ENCODE measurements around the gene AVPR2. TPM values are rescaled to one million over a fixed set of nuclear protein-coding genes. Genes with fewer than 3 reads are reported as not detected.
A peak's percentile ranks its signal among the peaks of the same experiment; 100 is the strongest.

Gene AVPR2
- total and polyA plus RNA-seq, 10 of the 15 experiments (the other 5 are each of a cell fraction or from before 2014, with no cell fraction given): 0.12 to 0.37 TPM; not detected in 8

DNA sequence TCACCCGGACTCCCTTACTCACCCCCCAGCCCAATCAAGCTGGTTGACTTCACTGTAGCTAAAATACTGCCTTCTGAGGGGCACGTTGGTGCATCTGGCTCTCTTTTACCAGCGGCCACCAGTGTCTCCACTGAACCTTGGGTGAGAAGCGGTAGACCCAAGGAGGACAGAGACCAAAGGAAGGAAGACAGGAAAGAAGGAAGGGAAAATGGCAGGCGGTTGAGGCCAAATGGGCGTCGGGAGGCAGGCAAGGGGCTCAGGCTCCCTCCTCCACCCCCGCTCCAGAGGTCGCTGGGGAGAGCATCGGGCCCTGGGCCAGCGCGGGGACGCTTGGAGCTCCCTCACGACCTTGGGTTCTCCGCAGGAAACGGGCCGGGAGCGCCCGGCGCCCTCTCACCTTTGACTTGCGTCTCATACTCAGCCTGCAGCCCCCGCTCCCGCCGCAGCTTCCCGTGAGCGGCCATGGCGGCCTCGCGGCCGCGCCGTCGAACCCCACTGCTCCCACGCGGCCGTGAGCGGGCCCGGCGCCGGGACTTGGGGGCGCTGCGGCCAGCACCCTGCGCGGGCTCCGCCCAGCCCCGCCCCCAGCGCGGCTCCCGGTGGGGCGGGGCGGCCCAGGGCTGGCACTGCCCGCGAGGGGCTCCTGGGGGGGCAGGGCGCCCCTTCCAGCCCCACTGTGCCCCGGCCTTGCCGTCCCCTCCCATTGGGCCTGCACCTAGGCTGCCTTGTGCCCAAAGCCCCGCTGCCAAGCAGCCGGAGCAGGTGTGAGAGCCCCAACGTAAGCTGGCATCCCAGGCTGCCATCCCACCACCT, 21.5 kb downstream of the AVPR2 start, which contains the start of gene ARHGAP4 (continued):
- peak; percentile 80 for TF ChIP-seq POLR2AphosphoS5 (IDR thresholded peaks at IDR 0.05; ENCODE audit: low read length)
- TF ChIP-seq NR2C1 (IDR thresholded peaks at IDR 0.05): peak; percentile 67
- TF ChIP-seq PML (IDR thresholded peaks at IDR 0.05; ENCODE audit: low read length): peak; percentile 65; the same call in 1 of the 2 replicates
- no peak for TF ChIP-seq ZBTB4 (CRISPR knock-in tag; IDR thresholded peaks at IDR 0.05)
- peak; percentile 43; the same call in 1 of the 2 replicates for TF ChIP-seq POLR2AphosphoS2 (IDR thresholded peaks at IDR 0.05; ENCODE audit: low read depth, low read length)
- no peak for TF ChIP-seq WRNIP1 (IDR thresholded peaks at IDR 0.05; ENCODE audit: borderline replicate concordance, low read depth, low read length)
- TF ChIP-seq, protein P1, sequence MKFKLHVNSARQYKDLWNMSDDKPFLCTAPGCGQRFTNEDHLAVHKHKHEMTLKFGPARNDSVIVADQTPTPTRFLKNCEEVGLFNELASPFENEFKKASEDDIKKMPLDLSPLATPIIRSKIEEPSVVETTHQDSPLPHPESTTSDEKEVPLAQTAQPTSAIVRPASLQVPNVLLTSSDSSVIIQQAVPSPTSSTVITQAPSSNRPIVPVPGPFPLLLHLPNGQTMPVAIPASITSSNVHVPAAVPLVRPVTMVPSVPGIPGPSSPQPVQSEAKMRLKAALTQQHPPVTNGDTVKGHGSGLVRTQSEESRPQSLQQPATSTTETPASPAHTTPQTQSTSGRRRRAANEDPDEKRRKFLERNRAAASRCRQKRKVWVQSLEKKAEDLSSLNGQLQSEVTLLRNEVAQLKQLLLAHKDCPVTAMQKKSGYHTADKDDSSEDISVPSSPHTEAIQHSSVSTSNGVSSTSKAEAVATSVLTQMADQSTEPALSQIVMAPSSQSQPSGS (IDR thresholded peaks at IDR 0.05; ENCODE audit: low read length): no peak
- TF ChIP-seq RAD21 (IDR thresholded peaks at IDR 0.05; ENCODE audit: insufficient read depth, low read depth, low read length): no peak
- no peak for TF ChIP-seq MTA3 (IDR thresholded peaks at IDR 0.05; ENCODE audit: borderline replicate concordance, low read length)
- peak; percentile 53 for TF ChIP-seq CREM (IDR thresholded peaks at IDR 0.05; ENCODE audit: low read depth)
- TF ChIP-seq BACH1 (IDR thresholded peaks at IDR 0.05; ENCODE audit: borderline replicate concordance): peak; percentile 86
- TF ChIP-seq NR2F1 (conservative IDR thresholded peaks at IDR 0.05): peak; percentile 55; the same call in 1 of the 2 replicates
- no peak for TF ChIP-seq KDM1A (IDR thresholded peaks at IDR 0.05; ENCODE audit: borderline replicate concordance)
- TF ChIP-seq BHLHE40 (IDR thresholded peaks at IDR 0.05; ENCODE audit: borderline replicate concordance in 1 of 2, low read depth in 2 of 2, low read length in 1 of 2): peak; percentile 36 to 67; a peak in 3 of 4 replicates
- TF ChIP-seq, protein P2, sequence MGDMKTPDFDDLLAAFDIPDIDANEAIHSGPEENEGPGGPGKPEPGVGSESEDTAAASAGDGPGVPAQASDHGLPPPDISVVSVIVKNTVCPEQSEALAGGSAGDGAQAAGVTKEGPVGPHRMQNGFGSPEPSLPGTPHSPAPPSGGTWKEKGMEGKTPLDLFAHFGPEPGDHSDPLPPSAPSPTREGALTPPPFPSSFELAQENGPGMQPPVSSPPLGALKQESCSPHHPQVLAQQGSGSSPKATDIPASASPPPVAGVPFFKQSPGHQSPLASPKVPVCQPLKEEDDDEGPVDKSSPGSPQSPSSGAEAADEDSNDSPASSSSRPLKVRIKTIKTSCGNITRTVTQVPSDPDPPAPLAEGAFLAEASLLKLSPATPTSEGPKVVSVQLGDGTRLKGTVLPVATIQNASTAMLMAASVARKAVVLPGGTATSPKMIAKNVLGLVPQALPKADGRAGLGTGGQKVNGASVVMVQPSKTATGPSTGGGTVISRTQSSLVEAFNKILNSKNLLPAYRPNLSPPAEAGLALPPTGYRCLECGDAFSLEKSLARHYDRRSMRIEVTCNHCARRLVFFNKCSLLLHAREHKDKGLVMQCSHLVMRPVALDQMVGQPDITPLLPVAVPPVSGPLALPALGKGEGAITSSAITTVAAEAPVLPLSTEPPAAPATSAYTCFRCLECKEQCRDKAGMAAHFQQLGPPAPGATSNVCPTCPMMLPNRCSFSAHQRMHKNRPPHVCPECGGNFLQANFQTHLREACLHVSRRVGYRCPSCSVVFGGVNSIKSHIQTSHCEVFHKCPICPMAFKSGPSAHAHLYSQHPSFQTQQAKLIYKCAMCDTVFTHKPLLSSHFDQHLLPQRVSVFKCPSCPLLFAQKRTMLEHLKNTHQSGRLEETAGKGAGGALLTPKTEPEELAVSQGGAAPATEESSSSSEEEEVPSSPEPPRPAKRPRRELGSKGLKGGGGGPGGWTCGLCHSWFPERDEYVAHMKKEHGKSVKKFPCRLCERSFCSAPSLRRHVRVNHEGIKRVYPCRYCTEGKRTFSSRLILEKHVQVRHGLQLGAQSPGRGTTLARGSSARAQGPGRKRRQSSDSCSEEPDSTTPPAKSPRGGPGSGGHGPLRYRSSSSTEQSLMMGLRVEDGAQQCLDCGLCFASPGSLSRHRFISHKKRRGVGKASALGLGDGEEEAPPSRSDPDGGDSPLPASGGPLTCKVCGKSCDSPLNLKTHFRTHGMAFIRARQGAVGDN (IDR thresholded peaks at IDR 0.05): peak; percentile 80
- peak; percentile 67 for TF ChIP-seq IKZF1 (conservative IDR thresholded peaks at IDR 0.05)
- TF ChIP-seq NR2C2 (IDR thresholded peaks at IDR 0.05; ENCODE audit: borderline replicate concordance, control insufficient read depth, insufficient read length, low read depth): no peak
- no peak for TF ChIP-seq NFYB (IDR thresholded peaks at IDR 0.05; ENCODE audit: insufficient read depth, low read depth, low read length)
- no peak for TF ChIP-seq TARDBP (IDR thresholded peaks at IDR 0.05; ENCODE audit: borderline replicate concordance)
- no peak for TF ChIP-seq SIX5 (IDR thresholded peaks at IDR 0.05; ENCODE audit: low read depth, low read length, severe bottlenecking)
